ENCODE measurements around the gene DACH1. TPM values are rescaled to one million over a fixed set of nuclear protein-coding genes. Genes with fewer than 3 reads are reported as not detected.

Gene DACH1
- polyA plus RNA-seq, 3 donors: 0.03 to 0.69 (median 0.26) TPM

GRCh38 chr13:71618159-71618558 is 248.8 kb downstream of the DACH1 start:
- Histone ChIP-seq H2AFZ (ENCODE audit: insufficient read depth, low read depth, low read length, poor library complexity, severe bottlenecking) (no peak overlapping the region), H3K4me1 (ENCODE audit: control insufficient read depth in 1 of 2, insufficient read depth in 2 of 2, low read length in 2 of 2) (peaks cover 17 to 26% of the 10 kb centered on the region in 2 donors), H3K9me3 (replicated peaks in 1 of 2; ENCODE audit: control insufficient read depth in 1 of 2, insufficient read depth in 1 of 2, low read length in 2 of 2) (no peaks in the 10 kb centered on the region), H3K9ac (ENCODE audit: insufficient read depth, low read length, poor library complexity, severe bottlenecking) (no peak overlapping the region), H3K4me3 (replicated peaks in 1 of 3; ENCODE audit: low read depth in 2 of 3, low read length in 3 of 3) (no peak overlapping the region), H3K27me3 (ENCODE audit: control insufficient read depth in 2 of 2, insufficient read depth in 2 of 2, low read length in 2 of 2) (no peaks in the 10 kb centered on the region), H3K79me2 (ENCODE audit: insufficient read depth, low read length) (no peaks in the 10 kb centered on the region), H3K36me3 (replicated peaks in 1 of 2; ENCODE audit: control insufficient read depth in 1 of 2, insufficient read depth in 2 of 2, low read length in 2 of 2) (no peaks in the 10 kb centered on the region), H3K27ac (ENCODE audit: low read depth in 1 of 2, low read length in 2 of 2) (no peak overlapping the region), H3K4me2 (replicated peaks; ENCODE audit: extremely low read depth, low read length, poor library complexity, severe bottlenecking) (no peak overlapping the region), H4K20me1 (ENCODE audit: insufficient read depth, low read length) (no peaks in the 10 kb centered on the region)
- peaks cover 0 to 2% (median 0%) of the 10 kb centered on the region in 7 donors for H3K9me3 Mint-ChIP-seq
- no peaks in the 10 kb centered on the region for H3K36me3 Mint-ChIP-seq
- peaks cover 33% of the 10 kb centered on the region for H3K4me1 Mint-ChIP-seq
- intact Hi-C loops (cut with micrococcal nuclease): no loop called here
- no peak for TF ChIP-seq CTCF (IDR thresholded peaks at IDR 0.05)
- no peak overlapping the region for H3K27ac Mint-ChIP-seq
- peak in 1 of 3 donors; percentile 9 for DNase-seq
- no peaks in the 10 kb centered on the region for H3K27me3 Mint-ChIP-seq (ENCODE audit: low read depth in 3 of 3)
- no peak overlapping the region for H3K4me3 Mint-ChIP-seq

- H3K36me3 ChIP-seq (replicated peaks in 1 of 2; ENCODE audit: control insufficient read depth in 1 of 2, insufficient read depth in 2 of 2, low read length in 2 of 2): no peaks in the 10 kb centered on the region
- Mint-ChIP-seq H3K9me3 (peaks cover 0 to 2% (median 0%) of the 10 kb centered on the region in 7 donors), H3K4me3 (no peak overlapping the region), H3K4me1 (peaks cover 38% of the 10 kb centered on the region), H3K27ac (no peak overlapping the region), H3K27me3 (ENCODE audit: low read depth in 3 of 3) (peaks cover 0 to 3% (median 0%) of the 10 kb centered on the region in 3 donors), H3K36me3 (no peaks in the 10 kb centered on the region)
- H3K27me3 ChIP-seq (ENCODE audit: control insufficient read depth in 2 of 2, insufficient read depth in 2 of 2, low read length in 2 of 2): no peaks in the 10 kb centered on the region
- H3K4me1 ChIP-seq (ENCODE audit: control insufficient read depth in 1 of 2, insufficient read depth in 2 of 2, low read length in 2 of 2): peaks cover 23 to 34% of the 10 kb centered on the region in 2 donors
- no peaks in the 10 kb centered on the region for H3K9me3 ChIP-seq (replicated peaks in 1 of 2; ENCODE audit: control insufficient read depth in 1 of 2, insufficient read depth in 1 of 2, low read length in 2 of 2)
- H4K20me1 ChIP-seq (ENCODE audit: insufficient read depth, low read length): no peaks in the 10 kb centered on the region
- H3K9ac ChIP-seq (ENCODE audit: insufficient read depth, low read length, poor library complexity, severe bottlenecking): no peak overlapping the region
- H2AFZ ChIP-seq (ENCODE audit: insufficient read depth, low read depth, low read length, poor library complexity, severe bottlenecking): no peak overlapping the region
- no peak for DNase-seq
- no peak overlapping the region for H3K4me3 ChIP-seq (replicated peaks in 1 of 3; ENCODE audit: low read depth in 2 of 3, low read length in 3 of 3)
- H3K4me2 ChIP-seq (replicated peaks; ENCODE audit: extremely low read depth, low read length, poor library complexity, severe bottlenecking): no peak overlapping the region
- WGBS (ENCODE audit: insufficient coverage): no CpG with 5 or more reads among the region's 1 CpG
- no peak for TF ChIP-seq CTCF (IDR thresholded peaks at IDR 0.05)
- intact Hi-C loops (cut with micrococcal nuclease): no loop called here
- no peak overlapping the region for H3K27ac ChIP-seq (ENCODE audit: low read depth in 1 of 2, low read length in 2 of 2)
- H3K79me2 ChIP-seq (ENCODE audit: insufficient read depth, low read length): no peaks in the 10 kb centered on the region
These were observed 249.7 kb downstream of the DACH1 start for GRCh38 chr13:71617265-71617664.

Data from CD14-positive monocyte (primary cell).